Kidney glomerular epithelial cell (primary cell): Measurements from ENCODE around the gene WSCD1.

Source experiments
- DNase-seq: peaks from one replicate; lab custom pipeline; 2025; lab: John Stamatoyannopoulos, UW

WSCD1 gene

DNA sequence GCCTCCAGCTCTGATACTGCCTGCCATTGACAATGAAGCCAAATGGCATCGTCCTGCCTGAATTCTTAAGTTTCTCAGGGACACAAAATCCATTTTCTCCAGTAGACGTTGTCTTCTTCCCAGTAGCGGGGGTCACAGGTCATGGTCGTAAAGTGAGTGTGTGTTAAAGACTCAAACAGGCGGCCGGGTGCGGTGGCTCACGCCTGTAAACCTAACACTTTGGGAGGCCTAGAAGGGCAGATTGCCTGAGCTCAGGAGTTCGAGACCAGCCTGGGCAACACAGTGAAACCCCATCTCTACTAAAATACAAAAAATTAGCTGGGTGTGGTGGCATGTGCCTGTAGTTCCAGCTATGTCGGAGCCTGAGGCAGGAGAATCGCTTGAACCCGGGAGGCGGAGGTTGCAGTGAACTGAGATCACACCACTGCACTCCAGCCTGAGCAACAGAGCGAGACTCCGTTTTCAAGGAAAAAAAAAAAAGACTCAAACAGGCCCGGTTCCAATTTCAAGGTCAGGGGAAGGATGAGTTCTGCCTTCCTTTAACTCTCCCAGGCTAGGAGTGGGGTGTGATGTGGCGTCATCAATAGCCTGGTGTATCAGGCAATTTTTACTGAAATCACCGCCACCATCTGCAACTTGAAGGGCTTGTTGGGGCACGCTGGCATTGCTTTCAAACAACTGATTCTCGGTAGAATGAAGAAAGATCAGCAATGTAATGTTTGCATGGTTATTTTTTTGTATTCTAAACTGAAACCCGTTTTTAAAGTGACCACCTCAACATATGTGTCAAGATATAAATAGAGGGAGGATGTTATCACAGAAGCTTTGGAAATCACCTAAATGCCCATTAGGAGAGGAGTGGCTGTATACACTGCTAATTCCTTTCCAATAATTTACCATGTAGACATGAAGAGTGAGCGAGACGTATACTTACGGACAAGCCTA, 91.0 kb downstream of the WSCD1 start:
- no peak for DNase-seq

DNA sequence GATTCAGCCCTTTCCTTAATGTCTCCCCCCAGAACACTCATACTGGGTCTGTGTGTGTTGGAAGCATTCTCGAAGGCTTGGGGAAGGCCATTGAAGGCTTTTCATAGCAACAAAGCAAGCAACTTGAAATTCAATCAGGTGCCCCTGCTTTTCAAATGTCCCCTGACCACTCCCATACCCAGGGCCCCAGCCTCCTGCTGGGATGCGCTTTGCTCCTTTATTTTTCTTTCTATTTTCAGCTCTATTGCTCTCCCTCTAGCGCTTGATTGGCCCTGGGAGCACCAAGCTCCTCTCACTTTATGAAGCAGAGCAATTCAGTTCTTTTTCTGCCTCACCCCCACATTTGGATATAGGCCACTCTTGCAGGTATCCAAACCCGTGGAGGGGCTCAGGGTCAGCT, 92.0 kb downstream of the WSCD1 start:
- no peak for DNase-seq

DNA sequence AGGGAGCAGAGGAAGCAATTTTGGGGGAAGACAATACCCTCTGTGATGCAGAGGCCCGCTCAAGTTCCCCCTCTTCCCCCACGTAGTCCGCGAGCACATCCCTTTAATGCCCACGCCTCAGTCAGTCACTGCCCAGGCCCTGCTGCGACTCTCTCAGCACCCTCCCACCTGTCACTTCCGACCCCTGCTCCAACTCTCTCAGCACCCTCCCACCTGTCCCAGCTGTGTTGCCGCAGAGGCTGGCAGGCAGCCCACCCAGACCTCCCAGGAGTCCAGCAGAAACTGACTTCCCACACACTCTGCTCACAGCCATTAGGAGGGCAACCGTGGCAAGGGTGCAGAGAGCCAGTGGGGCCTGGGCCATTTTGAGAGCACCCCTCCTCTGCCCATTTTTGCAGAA, 92.7 kb downstream of the WSCD1 start:
- no peak for DNase-seq

DNA sequence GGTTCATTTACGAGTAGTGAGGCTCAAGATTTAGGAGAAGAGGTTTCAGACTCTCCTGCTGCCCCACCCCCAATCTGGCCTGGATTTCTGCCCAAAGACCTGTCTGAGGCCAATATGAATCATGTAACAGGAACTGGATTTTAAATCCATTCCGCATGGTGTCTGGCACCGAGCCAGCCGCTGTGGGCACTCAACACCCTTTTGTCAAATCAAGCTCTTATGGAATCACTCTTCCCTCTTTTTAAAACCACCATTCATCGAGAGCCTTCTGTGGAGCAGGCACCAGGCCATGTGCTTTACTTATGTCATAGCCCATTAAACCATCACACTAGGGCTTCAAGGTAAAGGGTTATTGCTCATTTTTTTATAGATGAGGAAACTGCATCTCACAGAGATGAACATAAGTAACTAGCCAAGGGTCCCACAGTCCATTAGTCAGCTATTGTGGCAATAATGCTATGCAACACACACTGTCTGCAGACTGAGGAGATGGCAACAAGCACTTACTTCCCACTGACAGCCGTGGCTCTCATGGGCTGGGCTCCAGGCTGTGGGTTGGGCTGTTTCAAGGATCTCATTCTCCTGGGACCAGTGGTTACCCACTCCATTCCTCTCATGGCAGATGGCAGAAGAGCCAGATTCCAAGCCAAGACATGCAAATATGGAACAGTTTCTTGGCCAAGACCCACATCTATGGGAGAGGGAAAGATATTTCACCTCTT, 93.6 kb downstream of the WSCD1 start:
- no peak for DNase-seq

- DNase-seq = no peak
These were observed 94.8 kb downstream of the WSCD1 start for GRCh38 chr17:6164996-6165395.

GRCh38 chr17:6165806-6166205, 95.6 kb downstream of the WSCD1 start:
- no peak for DNase-seq

- DNase-seq = no peak
These were observed 96.5 kb downstream of the WSCD1 start for GRCh38 chr17:6166492-6167179.

GRCh38 chr17:6168296-6168695, 98.1 kb downstream of the WSCD1 start:
- DNase-seq = no peak

- no peak for DNase-seq
These were observed 100.2 kb downstream of the WSCD1 start for GRCh38 chr17:6170349-6170748.

DNA sequence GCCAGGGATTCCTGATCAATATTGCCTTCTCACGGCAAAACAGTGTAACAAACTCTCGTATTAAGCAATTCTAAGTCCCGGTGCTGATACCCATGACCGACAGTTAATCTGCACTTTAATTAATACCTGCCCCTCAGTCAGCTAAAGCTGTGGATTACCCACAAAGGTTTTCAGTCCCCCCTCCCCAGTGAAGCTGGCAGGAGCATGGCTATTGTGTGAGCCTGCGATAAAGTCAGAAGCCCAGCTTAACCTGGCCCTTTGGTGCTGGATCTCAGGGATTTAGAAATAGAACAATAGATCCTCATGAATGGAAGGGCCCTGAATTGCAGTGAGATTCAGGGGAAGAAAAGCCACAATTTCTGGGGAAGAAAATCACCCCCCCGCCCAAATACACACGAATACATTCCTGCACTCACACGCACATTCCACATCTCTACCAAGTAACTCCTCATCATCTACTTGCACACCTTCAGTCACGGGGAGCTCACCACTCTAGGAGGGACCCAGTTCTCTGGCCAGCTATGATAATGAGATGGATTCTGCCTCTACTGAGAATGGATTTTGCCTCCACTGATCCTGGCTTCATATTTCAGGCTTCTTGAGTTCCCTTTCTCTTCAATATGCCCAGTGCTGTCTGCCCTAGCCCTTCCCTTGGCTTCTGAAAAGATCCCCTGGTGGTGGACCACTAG, 102.6 kb downstream of the WSCD1 start:
- DNase-seq = no peak

DNA sequence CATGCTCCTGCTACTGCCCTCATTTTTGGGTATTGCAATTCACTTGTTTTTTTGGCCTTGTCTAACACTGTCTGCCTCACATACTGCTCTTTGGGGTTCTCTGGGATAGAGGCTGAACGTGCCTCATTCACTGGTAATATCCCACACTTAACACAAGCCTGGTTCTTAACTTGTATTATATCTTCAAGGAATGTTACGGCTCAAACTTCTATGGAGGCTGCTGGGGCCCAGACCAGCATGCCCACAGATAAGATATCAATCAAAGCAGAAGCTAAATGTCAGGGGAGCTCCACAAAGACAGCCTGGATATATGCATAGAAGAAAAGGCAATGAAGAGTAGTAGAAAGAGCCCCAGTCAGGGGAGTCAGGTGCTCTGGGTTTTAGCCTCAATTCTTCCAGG, 103.5 kb downstream of the WSCD1 start:
- DNase-seq = no peak
